Panc1 (cell line): ENCODE measurements around the gene SCRN1. TPM values are rescaled to one million over a fixed set of nuclear protein-coding genes. Genes with fewer than 3 reads are reported as not detected.
A peak's percentile ranks its signal among the peaks of the same experiment; 100 is the strongest.

Experiments
- ATAC-seq: fragments of 200-7000 bp; cut with Tn5 transposase; 2 replicates; pipeline ENCODE4 v1.9.1; 2020; ENCODE audit warnings: mild to moderate bottlenecking, moderate library complexity
- BruUV-seq: library from RNA; stranded (reverse); fragments of 400-500 nt; replicated peaks from 2 replicates; lab custom pipeline; 2021; lab: Mats Ljungman, UMichigan
- CTCF ChIA-PET: fragments of 300-600 bp; sonication (Branson Sonifier 250); formaldehyde crosslinking; loops from one replicate; lab custom pipeline; 2022; ENCODE audit warnings: antibody characterized with exemption; lab: Charles Lee
- POLR2A ChIA-PET: fragments of 300-600 bp; sonication (Branson Sonifier 250); formaldehyde crosslinking; loops from one replicate; lab custom pipeline; 2022; ENCODE audit warnings: antibody characterized with exemption; lab: Charles Lee
- DNase-seq: peaks from one replicate; pipeline ENCODE4 v3.0.0-alpha.2; 2010; ENCODE audit warnings: low read depth, low spot score
- H3K27ac ChIP-seq: 2 replicates; pipeline ENCODE4 v1.5.1; 2011; ENCODE audit warnings: mild to moderate bottlenecking, low read length, inconsistent platforms
- H3K27me3 ChIP-seq: fragments of 200-500 bp; sonication (Bioruptor generic); 2 replicates; pipeline ENCODE4 v1.6.0; 2014; ENCODE audit warnings: low read length, inconsistent platforms; ENCODE audit not compliant: control insufficient read depth, insufficient read depth
- H3K36me3 ChIP-seq: fragments of 200-500 bp; sonication (Bioruptor generic); 2 replicates; pipeline ENCODE4 v1.5.1; 2014; ENCODE audit warnings: inconsistent platforms, mild to moderate bottlenecking, low read length, moderate library complexity; ENCODE audit not compliant: control insufficient read depth, insufficient read depth
- H3K4me1 ChIP-seq: 2 replicates; pipeline ENCODE4 v1.5.1; 2011; ENCODE audit warnings: inconsistent platforms, mild to moderate bottlenecking, low read length, moderate library complexity; ENCODE audit not compliant: control insufficient read depth, insufficient read depth
- H3K4me3 ChIP-seq, 2 experiments: 2 replicates each; pipeline ENCODE4 v1.5.1; 2011 to 2012; ENCODE audit warnings: low read depth in 2 of 2, low read length in 2 of 2, mild to moderate bottlenecking in 2 of 2, inconsistent platforms in 1 of 2, moderate library complexity in 1 of 2
- H3K9me3 ChIP-seq: fragments of 200-500 bp; sonication (Bioruptor generic); 2 replicates; pipeline ENCODE4 v1.5.1; 2014; ENCODE audit warnings: low read depth, mild to moderate bottlenecking, inconsistent platforms, low read length, moderate library complexity; ENCODE audit not compliant: control insufficient read depth, insufficient read depth
- POLR2AphosphoS5 ChIP-seq: IDR thresholded peaks from 2 replicates; pipeline ENCODE4 v1.6.1; 2012; ENCODE audit warnings: mild to moderate bottlenecking, low read depth, low read length, moderate library complexity
- SIN3A ChIP-seq: IDR thresholded peaks from 2 replicates; pipeline ENCODE4 v1.6.1; 2012; ENCODE audit warnings: low read depth, mild to moderate bottlenecking, low read length, moderate library complexity, borderline replicate concordance; ENCODE audit not compliant: insufficient read depth
- TCF7L2 ChIP-seq: IDR thresholded peaks from 2 replicates; pipeline ENCODE4 v1.6.1; 2011; ENCODE audit warnings: mild to moderate bottlenecking, low read depth, low read length, inconsistent platforms
- in situ Hi-C: cut with HindIII; loops from 2 replicates; pipeline ENCODE4 v1.10.0; 2016; ENCODE audit warnings: low sequenced_read_pairs, low pct_unique_long_range_greater_than_20kb
- intact Hi-C: fragments of 100-400 bp; cut with micrococcal nuclease; formaldehyde crosslinking; loops from one replicate; pipeline ENCODE4 v1.10.0; 2022; ENCODE audit not compliant: unreplicated experiment
- total RNA-seq: library from RNA; stranded (reverse); gene quantifications from one replicate; pipeline ENCODE4 v1.2.1, GENCODE V29; 2021; ENCODE audit not compliant: unreplicated experiment
- TF ChIP-seq, protein P1 (sequence below): fragments of 450-650 bp; IDR thresholded peaks from 2 replicates; pipeline ENCODE4 v1.5.1; 2017; ENCODE audit warnings: mild to moderate bottlenecking
- TF ChIP-seq, protein P2 (sequence below), 2 experiments: IDR thresholded peaks; 2 replicates each; pipeline ENCODE4 v1.6.1; 2011 to 2012; ENCODE audit warnings: low read depth in 2 of 2, control low read depth in 1 of 2, low read length in 1 of 2, mild to moderate bottlenecking in 1 of 2, moderate library complexity in 1 of 2; ENCODE audit not compliant: insufficient read depth in 1 of 2

SCRN1 gene
- total RNA-seq, 1 experiment from 2014 or later = 189 TPM

DNA sequence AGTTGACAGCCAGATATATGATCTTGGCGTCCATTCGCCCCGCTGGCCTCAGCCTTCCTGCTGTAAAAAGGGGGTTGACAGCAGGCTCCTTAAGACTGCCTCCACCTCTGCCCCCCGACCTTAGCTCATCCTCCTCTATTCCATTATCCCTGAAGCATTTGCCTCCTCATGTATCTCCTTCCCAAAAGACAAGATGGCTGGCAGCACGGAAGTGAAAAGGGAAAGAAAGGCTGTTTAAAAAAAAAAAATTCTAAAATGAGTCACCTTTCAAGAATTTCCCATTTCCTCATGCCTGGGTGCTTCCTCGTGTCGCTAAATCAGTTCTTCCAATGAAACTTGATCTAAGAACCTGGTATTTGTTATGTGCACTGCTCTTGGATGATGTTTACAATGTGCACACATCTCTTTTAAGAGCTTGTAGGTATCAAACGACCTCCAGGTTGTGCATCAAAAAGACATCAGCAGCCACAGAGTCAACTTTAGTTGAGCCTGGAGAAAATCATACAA lies 1.7 kb downstream of the SCRN1 start:
- POLR2A ChIA-PET = interaction anchor here (0.6 to 1.1 kb wide), 3 partner anchors 23 to 194 kb away, joined by 3 to 4 read pairs (median 3); no protein-coding TSS in a partner anchor
- TF ChIP-seq, protein P1, sequence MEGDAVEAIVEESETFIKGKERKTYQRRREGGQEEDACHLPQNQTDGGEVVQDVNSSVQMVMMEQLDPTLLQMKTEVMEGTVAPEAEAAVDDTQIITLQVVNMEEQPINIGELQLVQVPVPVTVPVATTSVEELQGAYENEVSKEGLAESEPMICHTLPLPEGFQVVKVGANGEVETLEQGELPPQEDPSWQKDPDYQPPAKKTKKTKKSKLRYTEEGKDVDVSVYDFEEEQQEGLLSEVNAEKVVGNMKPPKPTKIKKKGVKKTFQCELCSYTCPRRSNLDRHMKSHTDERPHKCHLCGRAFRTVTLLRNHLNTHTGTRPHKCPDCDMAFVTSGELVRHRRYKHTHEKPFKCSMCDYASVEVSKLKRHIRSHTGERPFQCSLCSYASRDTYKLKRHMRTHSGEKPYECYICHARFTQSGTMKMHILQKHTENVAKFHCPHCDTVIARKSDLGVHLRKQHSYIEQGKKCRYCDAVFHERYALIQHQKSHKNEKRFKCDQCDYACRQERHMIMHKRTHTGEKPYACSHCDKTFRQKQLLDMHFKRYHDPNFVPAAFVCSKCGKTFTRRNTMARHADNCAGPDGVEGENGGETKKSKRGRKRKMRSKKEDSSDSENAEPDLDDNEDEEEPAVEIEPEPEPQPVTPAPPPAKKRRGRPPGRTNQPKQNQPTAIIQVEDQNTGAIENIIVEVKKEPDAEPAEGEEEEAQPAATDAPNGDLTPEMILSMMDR = no peak
- TF ChIP-seq SIN3A (0 out of 2 replicates have a peak, but pooled peaks have one; percentile 11), TCF7L2 (peak; percentile 70; the same call in 1 of the 2 replicates), POLR2AphosphoS5 (no peak)
- TF ChIP-seq, protein P2, sequence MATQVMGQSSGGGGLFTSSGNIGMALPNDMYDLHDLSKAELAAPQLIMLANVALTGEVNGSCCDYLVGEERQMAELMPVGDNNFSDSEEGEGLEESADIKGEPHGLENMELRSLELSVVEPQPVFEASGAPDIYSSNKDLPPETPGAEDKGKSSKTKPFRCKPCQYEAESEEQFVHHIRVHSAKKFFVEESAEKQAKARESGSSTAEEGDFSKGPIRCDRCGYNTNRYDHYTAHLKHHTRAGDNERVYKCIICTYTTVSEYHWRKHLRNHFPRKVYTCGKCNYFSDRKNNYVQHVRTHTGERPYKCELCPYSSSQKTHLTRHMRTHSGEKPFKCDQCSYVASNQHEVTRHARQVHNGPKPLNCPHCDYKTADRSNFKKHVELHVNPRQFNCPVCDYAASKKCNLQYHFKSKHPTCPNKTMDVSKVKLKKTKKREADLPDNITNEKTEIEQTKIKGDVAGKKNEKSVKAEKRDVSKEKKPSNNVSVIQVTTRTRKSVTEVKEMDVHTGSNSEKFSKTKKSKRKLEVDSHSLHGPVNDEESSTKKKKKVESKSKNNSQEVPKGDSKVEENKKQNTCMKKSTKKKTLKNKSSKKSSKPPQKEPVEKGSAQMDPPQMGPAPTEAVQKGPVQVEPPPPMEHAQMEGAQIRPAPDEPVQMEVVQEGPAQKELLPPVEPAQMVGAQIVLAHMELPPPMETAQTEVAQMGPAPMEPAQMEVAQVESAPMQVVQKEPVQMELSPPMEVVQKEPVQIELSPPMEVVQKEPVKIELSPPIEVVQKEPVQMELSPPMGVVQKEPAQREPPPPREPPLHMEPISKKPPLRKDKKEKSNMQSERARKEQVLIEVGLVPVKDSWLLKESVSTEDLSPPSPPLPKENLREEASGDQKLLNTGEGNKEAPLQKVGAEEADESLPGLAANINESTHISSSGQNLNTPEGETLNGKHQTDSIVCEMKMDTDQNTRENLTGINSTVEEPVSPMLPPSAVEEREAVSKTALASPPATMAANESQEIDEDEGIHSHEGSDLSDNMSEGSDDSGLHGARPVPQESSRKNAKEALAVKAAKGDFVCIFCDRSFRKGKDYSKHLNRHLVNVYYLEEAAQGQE (IDR thresholded peaks at IDR 0.05; ENCODE audit: insufficient read depth in 1 of 2, low read depth in 2 of 2, low read length in 1 of 2) = no peak
- BruUV-seq = TSS peak; percentile 85
- DNase-seq (peak; percentile 81), ATAC-seq (peak; percentile 47)
- intact Hi-C loops = loop anchor here (5.0 kb wide), 1 partner anchor 74 kb away; no protein-coding TSS in a partner anchor
- peak overlapping the region; percentile 79 to 85 for H3K4me3 ChIP-seq
- CTCF ChIA-PET = no interaction called here
- H3K4me1 ChIP-seq = peaks cover 26% of the 10 kb centered on the region
- H3K36me3 ChIP-seq = no peaks in the 10 kb centered on the region; the same call in 1 of the 2 replicates
- peak overlapping the region; percentile 92 for H3K27ac ChIP-seq
- in situ Hi-C loops = no loop called here
- H3K9me3 ChIP-seq = peaks cover 1% of the 10 kb centered on the region; the same call in 1 of the 2 replicates
- H3K27me3 ChIP-seq = no peaks in the 10 kb centered on the region

DNA sequence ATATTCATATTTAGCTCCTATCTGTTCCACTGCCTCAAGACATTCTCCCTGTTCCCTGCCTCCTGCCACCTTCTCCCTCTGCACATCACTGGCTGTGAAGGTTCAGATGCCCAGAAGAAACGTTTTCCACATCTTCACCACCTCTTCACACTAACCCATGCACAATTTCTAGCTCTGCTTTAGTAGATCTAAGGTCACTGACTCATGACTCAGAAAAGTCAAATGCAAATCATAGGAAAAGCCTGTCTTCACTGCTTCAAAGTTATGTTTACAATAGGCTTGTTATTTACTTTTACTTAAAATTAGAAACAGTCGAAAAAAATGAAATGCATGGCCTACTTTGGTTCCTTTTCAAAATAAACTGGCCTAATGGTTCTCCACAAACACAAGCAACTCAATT lies 2.5 kb downstream of the SCRN1 start:
- Histone ChIP-seq H3K4me1 (peaks cover 26% of the 10 kb centered on the region), H3K9me3 (no peaks in the 10 kb centered on the region), H3K27me3 (no peaks in the 10 kb centered on the region), H3K4me3 (peak overlapping the region; percentile 79 to 85; a peak in 3 of 4 replicates), H3K36me3 (no peaks in the 10 kb centered on the region; the same call in 1 of the 2 replicates), H3K27ac (peak overlapping the region; percentile 92)
- no TSS peak for BruUV-seq
- DNase-seq (peak; percentile 36), ATAC-seq (no peak)
- no peak for TF ChIP-seq TCF7L2
- TF ChIP-seq SIN3A = no peak
- TF ChIP-seq POLR2AphosphoS5 = no peak
- TF ChIP-seq, protein P2 (IDR thresholded peaks at IDR 0.05; ENCODE audit: insufficient read depth in 1 of 2, low read depth in 2 of 2, low read length in 1 of 2) = no peak
- TF ChIP-seq, protein P1 = no peak
- CTCF ChIA-PET = no interaction called here
- POLR2A ChIA-PET = interaction anchor here (1.0 kb wide), 1 partner anchor 10 kb away, joined by 4 read pairs; no protein-coding TSS in a partner anchor
- in situ Hi-C loops (no loop called here), intact Hi-C loops (loop anchor here (5.0 kb wide), 1 partner anchor 75 kb away; no protein-coding TSS in a partner anchor)
